K562 (cell line): Measurements from ENCODE around the gene COL28A1. TPM values are rescaled to one million over a fixed set of nuclear protein-coding genes. Genes with fewer than 3 reads are reported as not detected.

ENCODE experiments used
- EGR1 ChIP-seq: fragments of 450-650 bp; conservative IDR thresholded peaks from 2 replicates; pipeline ENCODE4 v1.6.1; 2017; ENCODE audit warnings: mild to moderate bottlenecking
- RB1 ChIP-seq: fragments of 450-650 bp; IDR thresholded peaks from 2 replicates; pipeline ENCODE4 v1.6.1; 2017; ENCODE audit warnings: low read depth, mild to moderate bottlenecking
- ZNF174 ChIP-seq: fragments of 250-450 bp; sonication (Bioruptor Pico); IDR thresholded peaks from 2 replicates; pipeline ENCODE4 v1.4.0; 2020; ENCODE audit warnings: mild to moderate bottlenecking
- ZNF444 ChIP-seq: fragments of 250-450 bp; sonication (Bioruptor Pico); IDR thresholded peaks from 2 replicates; pipeline ENCODE4 v1.4.0; 2020; ENCODE audit warnings: mild to moderate bottlenecking, moderate library complexity
- polyA plus RNA-seq, 8 experiments: library from polyadenylated mRNA; depleted of rRNA in 4 of 8; stranded (reverse) in 5 of 8; unstranded in 3 of 8; fragments of >200 nt; fragmentation: Nextera tagmentation in 2 of 8; fragmentation: Illumina TruSeq in 1 of 8; extraction: Ambion mirVana in 2 of 8; extraction: Trizol in 1 of 8; gene quantifications; 2 replicates each; pipeline versions ENCODE4 v1.2.1 to v1.2.3, GENCODE V29; 2011 to 2014; ENCODE audit warnings: inconsistent platforms in 1 of 8, missing spikeins in 1 of 8
- total RNA-seq, 7 experiments: library from RNA; depleted of rRNA in 6 of 7; stranded (reverse); fragments of >200 nt in 6 of 7; fragmentation: Illumina TruSeq in 2 of 7; extraction: Trizol in 2 of 7; gene quantifications; 2 replicates each; pipeline versions ENCODE4 v1.2.1 to v1.2.3, GENCODE V29; 2011 to 2021; ENCODE audit warnings: low replicate concordance in 1 of 7
- TF ChIP-seq, protein P1 (sequence below): fragments of 450-650 bp; IDR thresholded peaks from 2 replicates; pipeline ENCODE4 v1.6.1; 2016; ENCODE audit warnings: low read depth
- TF ChIP-seq, protein P2 (sequence below): fragments of 250-450 bp; sonication (Bioruptor Pico); IDR thresholded peaks from 2 replicates; pipeline ENCODE4 v1.6.1; 2021; ENCODE audit warnings: mild to moderate bottlenecking

COL28A1 gene
- total and polyA plus RNA-seq, 9 of the 15 experiments (the other 6 are each of a cell fraction or from before 2014, with no cell fraction given) = 0.03 to 0.13 (median 0.05) TPM; not detected in 3

DNA sequence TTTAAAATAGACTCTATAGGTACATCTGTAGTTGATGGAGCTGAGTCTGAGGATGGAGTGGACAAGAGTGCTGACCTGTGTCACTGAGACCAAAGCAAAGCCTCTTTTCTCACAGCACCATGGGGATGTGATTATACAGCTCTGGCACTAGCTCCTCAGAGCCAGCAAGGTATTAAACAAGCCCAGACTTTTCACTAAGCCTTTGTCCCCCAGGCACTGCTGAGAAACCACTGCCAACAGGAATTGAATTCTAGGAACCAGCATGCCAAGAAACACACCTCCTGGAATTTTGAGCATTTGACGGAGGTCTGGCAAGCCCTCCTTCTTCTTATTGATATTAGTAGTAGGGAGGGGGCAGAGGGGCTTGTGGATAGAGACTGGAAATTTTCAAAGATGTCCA is 206.3 kb downstream of the COL28A1 start (continued):
- TF ChIP-seq, protein P1, sequence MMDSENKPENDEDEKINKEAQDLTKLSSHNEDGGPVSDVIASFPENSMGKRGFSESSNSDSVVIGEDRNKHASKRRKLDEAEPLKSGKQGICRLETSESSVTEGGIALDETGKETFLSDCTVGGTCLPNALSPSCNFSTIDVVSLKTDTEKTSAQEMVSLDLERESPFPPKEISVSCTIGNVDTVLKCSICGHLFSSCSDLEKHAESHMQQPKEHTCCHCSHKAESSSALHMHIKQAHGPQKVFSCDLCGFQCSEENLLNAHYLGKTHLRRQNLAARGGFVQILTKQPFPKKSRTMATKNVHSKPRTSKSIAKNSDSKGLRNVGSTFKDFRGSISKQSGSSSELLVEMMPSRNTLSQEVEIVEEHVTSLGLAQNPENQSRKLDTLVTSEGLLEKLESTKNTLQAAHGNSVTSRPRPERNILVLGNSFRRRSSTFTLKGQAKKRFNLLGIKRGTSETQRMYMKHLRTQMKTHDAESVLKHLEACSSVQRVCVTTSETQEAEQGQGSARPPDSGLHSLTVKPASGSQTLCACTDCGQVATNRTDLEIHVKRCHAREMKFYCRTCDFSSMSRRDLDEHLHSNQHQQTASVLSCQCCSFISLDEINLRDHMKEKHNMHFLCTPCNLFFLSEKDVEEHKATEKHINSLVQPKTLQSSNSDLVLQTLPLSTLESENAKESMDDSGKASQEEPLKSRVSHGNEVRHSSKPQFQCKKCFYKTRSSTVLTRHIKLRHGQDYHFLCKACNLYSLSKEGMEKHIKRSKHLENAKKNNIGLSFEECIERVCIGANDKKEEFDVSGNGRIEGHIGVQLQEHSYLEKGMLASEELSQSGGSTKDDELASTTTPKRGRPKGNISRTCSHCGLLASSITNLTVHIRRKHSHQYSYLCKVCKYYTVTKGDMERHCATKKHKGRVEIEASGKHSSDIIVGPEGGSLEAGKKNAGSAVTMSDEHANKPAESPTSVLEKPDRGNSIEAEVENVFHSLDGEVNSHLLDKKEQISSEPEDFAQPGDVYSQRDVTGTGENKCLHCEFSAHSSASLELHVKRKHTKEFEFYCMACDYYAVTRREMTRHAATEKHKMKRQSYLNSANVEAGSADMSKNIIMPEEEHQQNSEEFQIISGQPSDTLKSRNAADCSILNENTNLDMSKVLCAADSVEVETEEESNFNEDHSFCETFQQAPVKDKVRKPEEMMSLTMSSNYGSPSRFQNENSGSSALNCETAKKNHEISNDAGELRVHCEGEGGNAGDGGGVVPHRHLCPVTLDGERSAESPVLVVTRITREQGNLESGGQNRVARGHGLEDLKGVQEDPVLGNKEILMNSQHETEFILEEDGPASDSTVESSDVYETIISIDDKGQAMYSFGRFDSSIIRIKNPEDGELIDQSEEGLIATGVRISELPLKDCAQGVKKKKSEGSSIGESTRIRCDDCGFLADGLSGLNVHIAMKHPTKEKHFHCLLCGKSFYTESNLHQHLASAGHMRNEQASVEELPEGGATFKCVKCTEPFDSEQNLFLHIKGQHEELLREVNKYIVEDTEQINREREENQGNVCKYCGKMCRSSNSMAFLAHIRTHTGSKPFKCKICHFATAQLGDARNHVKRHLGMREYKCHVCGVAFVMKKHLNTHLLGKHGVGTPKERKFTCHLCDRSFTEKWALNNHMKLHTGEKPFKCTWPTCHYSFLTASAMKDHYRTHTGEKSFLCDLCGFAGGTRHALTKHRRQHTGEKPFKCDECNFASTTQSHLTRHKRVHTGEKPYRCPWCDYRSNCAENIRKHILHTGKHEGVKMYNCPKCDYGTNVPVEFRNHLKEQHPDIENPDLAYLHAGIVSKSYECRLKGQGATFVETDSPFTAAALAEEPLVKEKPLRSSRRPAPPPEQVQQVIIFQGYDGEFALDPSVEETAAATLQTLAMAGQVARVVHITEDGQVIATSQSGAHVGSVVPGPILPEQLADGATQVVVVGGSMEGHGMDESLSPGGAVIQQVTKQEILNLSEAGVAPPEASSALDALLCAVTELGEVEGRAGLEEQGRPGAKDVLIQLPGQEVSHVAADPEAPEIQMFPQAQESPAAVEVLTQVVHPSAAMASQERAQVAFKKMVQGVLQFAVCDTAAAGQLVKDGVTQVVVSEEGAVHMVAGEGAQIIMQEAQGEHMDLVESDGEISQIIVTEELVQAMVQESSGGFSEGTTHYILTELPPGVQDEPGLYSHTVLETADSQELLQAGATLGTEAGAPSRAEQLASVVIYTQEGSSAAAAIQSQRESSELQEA = no peak
- TF ChIP-seq, protein P2, sequence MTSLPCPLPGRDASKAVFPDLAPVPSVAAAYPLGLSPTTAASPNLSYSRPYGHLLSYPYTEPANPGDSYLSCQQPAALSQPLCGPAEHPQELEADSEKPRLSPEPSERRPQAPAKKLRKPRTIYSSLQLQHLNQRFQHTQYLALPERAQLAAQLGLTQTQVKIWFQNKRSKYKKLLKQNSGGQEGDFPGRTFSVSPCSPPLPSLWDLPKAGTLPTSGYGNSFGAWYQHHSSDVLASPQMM (CRISPR knock-in tag) = no peak
- no peak for TF ChIP-seq EGR1
- no peak for TF ChIP-seq RB1
- TF ChIP-seq ZNF174 (CRISPR knock-in tag) = no peak
- TF ChIP-seq ZNF444 (CRISPR knock-in tag) = no peak
